GM12878 (cell line): ENCODE measurements around the gene GPR158. TPM values are rescaled to one million over a fixed set of nuclear protein-coding genes. Genes with fewer than 3 reads are reported as not detected.

Experiments
- ATAC-seq: fragments of 200-7000 bp; cut with Tn5 transposase; 3 replicates; pipeline ENCODE4 v1.9.1; 2020; ENCODE audit warnings: mild to moderate bottlenecking, moderate library complexity
- BruUV-seq: library from RNA; stranded (reverse); fragments of 400-500 nt; replicated peaks from 2 replicates; lab custom pipeline; 2021; lab: Mats Ljungman, UMichigan
- CTCF ChIA-PET: fragments of 300-600 bp; sonication (Branson Sonifier 250); formaldehyde crosslinking; extraction: SDS; loops from one replicate; lab custom pipeline; 2021; ENCODE audit warnings: inconsistent platforms; lab: Yijun Ruan, JAX
- POLR2A ChIA-PET: fragments of 350-600 bp; formaldehyde crosslinking; extraction: SDS; loops from one replicate; lab custom pipeline; 2021; ENCODE audit warnings: inconsistent platforms; lab: Charles Lee
- RAD21 ChIA-PET: fragments of 300-600 bp; sonication (Branson Sonifier 250); formaldehyde crosslinking; loops from one replicate; lab custom pipeline; 2023; ENCODE audit warnings: antibody characterized with exemption; ENCODE audit not compliant: unreplicated experiment; lab: Charles Lee
- SMC1A ChIA-PET: fragments of 300-600 bp; sonication (Branson Sonifier 250); formaldehyde crosslinking; loops from one replicate; lab custom pipeline; 2023; ENCODE audit not compliant: unreplicated experiment, uncharacterized antibody; lab: Charles Lee
- DNase-seq: peaks from one replicate; pipeline ENCODE4 v3.0.0-alpha.2; 2011; ENCODE audit warnings: low read depth, low spot score
- FAIRE-seq: peaks from 3 replicates; lab custom pipeline; 2011; peaks lifted over from hg19 to GRCh38; lab: Jason Lieb, UNC
- H2AFZ ChIP-seq: 2 replicates; pipeline ENCODE4 v1.6.0; 2011; ENCODE audit warnings: low read depth, low read length, control low read depth; ENCODE audit not compliant: control insufficient read depth
- H3K27ac ChIP-seq: 2 replicates; pipeline ENCODE4 v1.5.1; 2011; ENCODE audit warnings: control low read depth; ENCODE audit not compliant: control insufficient read depth, insufficient read depth
- H3K27me3 ChIP-seq, 2 experiments: replicated peaks in 1 of 2; 2 replicates each; pipeline versions ENCODE4 v1.6.0 to v1.6.1; 2011; ENCODE audit warnings: low read length in 1 of 2; ENCODE audit not compliant: control insufficient read depth in 2 of 2, insufficient read depth in 2 of 2
- H3K36me3 ChIP-seq, 2 experiments: 2 replicates each; pipeline ENCODE4 v1.5.1; 2011; ENCODE audit warnings: low read length in 1 of 2; ENCODE audit not compliant: control insufficient read depth in 2 of 2, insufficient read depth in 2 of 2
- H3K4me1 ChIP-seq: 2 replicates; pipeline ENCODE4 v1.6.1; 2011; ENCODE audit warnings: mild to moderate bottlenecking, low read length, moderate library complexity, mixed read lengths; ENCODE audit not compliant: control insufficient read depth, insufficient read depth
- H3K4me2 ChIP-seq: 2 replicates; pipeline ENCODE4 v1.6.0; 2011; ENCODE audit warnings: control low read depth; ENCODE audit not compliant: control insufficient read depth, insufficient read depth
- H3K4me3 ChIP-seq: fragments of 200-600 bp; sonication (generic); 2 replicates; pipeline ENCODE4 v1.5.1; 2016
- H3K79me2 ChIP-seq: 2 replicates; pipeline ENCODE4 v1.6.0; 2011; ENCODE audit warnings: low read length; ENCODE audit not compliant: control insufficient read depth, insufficient read depth
- H3K9ac ChIP-seq: 2 replicates; pipeline ENCODE4 v1.8.0; 2011; ENCODE audit warnings: low read length, control low read depth, mixed read lengths; ENCODE audit not compliant: control insufficient read depth, insufficient read depth
- H3K9me3 ChIP-seq: replicated peaks from 3 replicates; pipeline ENCODE4 v1.5.1; 2011; ENCODE audit warnings: mild to moderate bottlenecking, low read length; ENCODE audit not compliant: control insufficient read depth, insufficient read depth
- H4K20me1 ChIP-seq: 2 replicates; pipeline ENCODE4 v1.6.0; 2011; ENCODE audit not compliant: control insufficient read depth, insufficient read depth
- BRCA1 ChIP-seq: IDR thresholded peaks from 2 replicates; pipeline ENCODE4 v1.6.1; 2011; ENCODE audit warnings: low read depth, low read length, improper control_type of control experiment
- E2F8 ChIP-seq: fragments of 450-650 bp; IDR thresholded peaks from 2 replicates; pipeline ENCODE4 v1.6.1; 2018; ENCODE audit warnings: mild to moderate bottlenecking, low read depth, moderate library complexity; ENCODE audit not compliant: partially characterized antibody
- ESRRA ChIP-seq: IDR thresholded peaks from 2 replicates; pipeline ENCODE4 v1.6.1; 2012; ENCODE audit warnings: mild to moderate bottlenecking, low read length, improper control_type of control experiment
- GATAD2B ChIP-seq: fragments of 450-650 bp; conservative IDR thresholded peaks from 2 replicates; pipeline ENCODE4 v1.6.1; 2017; ENCODE audit warnings: low read depth, mild to moderate bottlenecking, moderate library complexity
- JUNB ChIP-seq: IDR thresholded peaks from 2 replicates; pipeline ENCODE4 v1.6.1; 2016; ENCODE audit warnings: antibody characterized with exemption, mild to moderate bottlenecking
- JUND ChIP-seq: IDR thresholded peaks from 2 replicates; pipeline ENCODE4 v1.6.1; 2012; ENCODE audit warnings: low read depth, mild to moderate bottlenecking, low read length, improper control_type of control experiment, moderate library complexity
- MAX ChIP-seq: IDR thresholded peaks from 2 replicates; pipeline ENCODE4 v1.6.1; 2012; ENCODE audit warnings: low read depth, low read length, improper control_type of control experiment
- RAD21 ChIP-seq: IDR thresholded peaks from 2 replicates; pipeline ENCODE4 v1.6.1; 2011; ENCODE audit warnings: mild to moderate bottlenecking, low read depth, low read length, moderate library complexity; ENCODE audit not compliant: insufficient read depth
- RELB ChIP-seq: fragments of 450-650 bp; IDR thresholded peaks from 2 replicates; pipeline ENCODE4 v1.6.1; 2017; ENCODE audit warnings: low read depth, mild to moderate bottlenecking, moderate library complexity
- SMAD1 ChIP-seq: fragments of 450-650 bp; IDR thresholded peaks from 2 replicates; pipeline ENCODE4 v1.6.1; 2018; ENCODE audit warnings: mild to moderate bottlenecking, low read depth; ENCODE audit not compliant: partially characterized antibody
- TARDBP ChIP-seq: IDR thresholded peaks from 2 replicates; pipeline ENCODE4 v1.6.1; 2016; ENCODE audit warnings: borderline replicate concordance
- YY1 ChIP-seq: IDR thresholded peaks from 2 replicates; pipeline ENCODE4 v1.6.1; 2011; ENCODE audit warnings: low read depth, mild to moderate bottlenecking, low read length
- ZBTB11 ChIP-seq: fragments of 450-650 bp; formaldehyde crosslinking; IDR thresholded peaks from 2 replicates; pipeline ENCODE4 v1.5.0; 2022; ENCODE audit warnings: mild to moderate bottlenecking, missing genetic modification characterization
- ZNF622 ChIP-seq: fragments of 450-650 bp; IDR thresholded peaks from 2 replicates; pipeline ENCODE4 v1.6.1; 2017; ENCODE audit warnings: mild to moderate bottlenecking, inconsistent platforms
- WGBS: methylation state at CpG from one replicate; pipeline ENCODE4 v1.1.6; 2016; ENCODE audit warnings: low lambda C conversion rate; ENCODE audit not compliant: insufficient replicate concordance, insufficient coverage; ENCODE audit errors: missing lambda C conversion rate; 5-methylcytosine and 5-hydroxymethylcytosine counted together
- in situ Hi-C: fragments of 300-500 bp; cut with MboI; formaldehyde crosslinking; loops from 9 replicates; pipeline ENCODE4 v1.14.3; 2018; ENCODE audit warnings: mixed read lengths
- intact Hi-C: fragments of 100-400 bp; cut with micrococcal nuclease; formaldehyde crosslinking; loops from one replicate; pipeline ENCODE4 v1.14.2; 2022; ENCODE audit not compliant: unreplicated experiment
- polyA plus RNA-seq, 11 experiments: library from polyadenylated mRNA; depleted of rRNA in 4 of 11; unstranded in 6 of 11; stranded (reverse) in 5 of 11; fragments of >200 nt; fragmentation: Nextera tagmentation in 4 of 11; fragmentation: Illumina TruSeq in 1 of 11; extraction: Ambion mirVana in 4 of 11; extraction: Trizol in 1 of 11; gene quantifications; 1 replicate in 1 of 11; 2 replicates in 10 of 11; pipeline versions ENCODE4 v1.2.1 to v1.2.3, GENCODE V29; 2011 to 2016; ENCODE audit warnings: inconsistent platforms in 2 of 11, missing spikeins in 2 of 11, low read depth in 1 of 11
- total RNA-seq, 4 experiments: library from RNA; depleted of rRNA in 3 of 4; stranded (reverse); fragments of >200 nt in 3 of 4; fragmentation: Illumina TruSeq in 1 of 4; extraction: Trizol in 1 of 4; gene quantifications; 2 replicates each; pipeline versions ENCODE4 v1.2.1 to v1.2.3, GENCODE V29; 2013 to 2021

GPR158 gene
- total and polyA plus RNA-seq, 10 of the 15 experiments (the other 5 are each of a cell fraction or from before 2014, with no cell fraction given), result not detected

- TF ChIP-seq ESRRA, result no peak
- TF ChIP-seq JUNB, result no peak
- no peak for TF ChIP-seq YY1
- TF ChIP-seq TARDBP, result no peak
- TF ChIP-seq JUND, result no peak
- no peak for TF ChIP-seq MAX
- no peak for TF ChIP-seq ZBTB11 (CRISPR knock-in tag)
These were observed 282.8 kb downstream of the GPR158 start (continued) for GRCh38 chr10:25457552-25457951.

GRCh38 chr10:25465582-25466372, 291.0 kb downstream of the GPR158 start:
- DNase-seq (no peak), ATAC-seq (no peak), FAIRE-seq (no peak)
- POLR2A ChIA-PET, result no interaction called here
- CTCF ChIA-PET, result interaction anchor here (1.7 kb wide), 1 partner anchor 15 kb away, joined by 3 read pairs; no protein-coding TSS in a partner anchor
- RAD21 ChIA-PET, result no interaction called here
- H3K4me1 ChIP-seq, result no peaks in the 10 kb centered on the region
- no TSS peak for BruUV-seq
- in situ Hi-C loops, result no loop called here
- 63% methylated on average over 20 of the region's 20 CpGs for WGBS
- no peaks in the 10 kb centered on the region for H4K20me1 ChIP-seq
- H3K27ac ChIP-seq, result no peak overlapping the region
- H3K9ac ChIP-seq, result no peak overlapping the region
- H3K4me3 ChIP-seq, result no peak overlapping the region
- H3K79me2 ChIP-seq, result no peaks in the 10 kb centered on the region
- no peaks in the 10 kb centered on the region for H3K36me3 ChIP-seq
- H3K27me3 ChIP-seq, result no peaks in the 10 kb centered on the region
- H3K4me2 ChIP-seq, result no peak overlapping the region
- intact Hi-C loops, result no loop called here
- no peaks in the 10 kb centered on the region for H3K9me3 ChIP-seq
- SMC1A ChIA-PET, result no interaction called here
- no peak overlapping the region for H2AFZ ChIP-seq
- TF ChIP-seq RAD21 (no peak), ZNF622 (no peak), SMAD1 (no peak), JUNB (no peak), E2F8 (no peak), BRCA1 (no peak), RELB (no peak), GATAD2B (no peak)
